Thyroid gland (tissue), 4 donors: ENCODE results near the gene SPEG. TPM values are rescaled to one million over a fixed set of nuclear protein-coding genes. Genes with fewer than 3 reads are reported as not detected.

Source experiments
- DNase-seq, 2 donors: peaks; one replicate each; pipeline ENCODE4 v3.0.0-alpha.2; 2019
- H3K27ac ChIP-seq, 3 donors: fragments of 200-600 bp; sonication (generic); 1 replicate in 2 of 3; 2 replicates in 1 of 3; pipeline ENCODE4 v1.5.1; 2016 to 2019; ENCODE audit warnings: mild to moderate bottlenecking in 1 of 3, moderate library complexity in 1 of 3
- H3K27me3 ChIP-seq: fragments of 200-600 bp; sonication (generic); one replicate; pipeline ENCODE4 v1.5.1; 2019
- H3K36me3 ChIP-seq, 2 donors: fragments of 200-600 bp; sonication (generic); one replicate each; pipeline ENCODE4 v1.5.1; 2016 to 2019
- H3K4me1 ChIP-seq, 2 donors: fragments of 200-600 bp; sonication (generic); one replicate each; pipeline ENCODE4 v1.5.1; 2017 to 2019
- H3K4me3 ChIP-seq, 3 donors: fragments of 200-600 bp; sonication (generic); replicated peaks in 1 of 3; 1 replicate in 2 of 3; 2 replicates in 1 of 3; pipeline ENCODE4 v1.5.1; 2016; ENCODE audit warnings: mild to moderate bottlenecking in 1 of 3
- H3K9me3 ChIP-seq: fragments of 200-600 bp; sonication (generic); one replicate; pipeline ENCODE4 v1.5.1; 2017
- POLR2A ChIP-seq, 2 donors: fragments of 450-650 bp; IDR thresholded peaks; one replicate each; pipeline ENCODE4 v1.6.1; 2017; ENCODE audit warnings: antibody characterized with exemption in 2 of 2, mild to moderate bottlenecking in 2 of 2, moderate library complexity in 1 of 2
- WGBS, 2 donors: methylation state at CpG; one replicate each; pipeline ENCODE4 v1.1.5; 2017; 5-methylcytosine and 5-hydroxymethylcytosine counted together
- intact Hi-C: fragments of 100-400 bp; cut with DNase I; formaldehyde crosslinking; loops from one replicate; pipeline ENCODE4 v1.15.1; 2023
- total RNA-seq, 4 donors: library from RNA; depleted of rRNA; stranded (reverse); fragments of >200 nt; gene quantifications; one replicate each; pipeline ENCODE4 v1.2.3, GENCODE V29; 2016
- TF ChIP-seq, protein P1 (sequence below), 6 experiments: fragments of 200-600 bp in 3 of 6; fragments of 450-650 bp in 3 of 6; sonication (generic) in 3 of 6; IDR thresholded peaks; one replicate each; pipeline ENCODE4 v1.5.1; 2016 to 2019; ENCODE audit warnings: antibody characterized with exemption in 6 of 6, mild to moderate bottlenecking in 2 of 6, inconsistent platforms in 1 of 6, moderate library complexity in 1 of 6

SPEG gene
- total RNA-seq, 4 donors from 2014 or later, result 1.9 to 3.5 (median 3.3) TPM

DNA sequence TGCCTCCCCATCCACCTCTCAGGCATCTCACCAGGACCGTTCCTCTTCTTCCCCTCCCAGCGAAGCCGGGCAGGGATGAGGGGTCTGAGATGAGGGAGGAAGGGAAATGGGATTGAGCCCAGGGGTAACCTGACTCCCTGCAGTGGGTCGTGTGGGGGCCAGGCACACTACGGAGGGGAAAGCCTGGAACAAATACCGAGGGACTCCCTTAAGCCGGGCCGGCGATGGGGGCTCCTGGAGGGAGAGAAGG is 250 bp upstream of the SPEG start:
- Histone ChIP-seq H3K4me1 (peaks cover 0 to 8% of the 10 kb centered on the region in 2 donors), H3K36me3 (no peaks in the 10 kb centered on the region), H3K27ac (no peak overlapping the region), H3K9me3 (no peaks in the 10 kb centered on the region), H3K4me3 (no peak overlapping the region), H3K27me3 (peaks cover 20% of the 10 kb centered on the region)
- 25 to 69% methylated on average over 6 to 9 of the region's 9 CpGs for WGBS, 2 donors
- DNase-seq, result no peak
- TF ChIP-seq POLR2A (IDR thresholded peaks at IDR 0.05), result no peak
- TF ChIP-seq, protein P1, sequence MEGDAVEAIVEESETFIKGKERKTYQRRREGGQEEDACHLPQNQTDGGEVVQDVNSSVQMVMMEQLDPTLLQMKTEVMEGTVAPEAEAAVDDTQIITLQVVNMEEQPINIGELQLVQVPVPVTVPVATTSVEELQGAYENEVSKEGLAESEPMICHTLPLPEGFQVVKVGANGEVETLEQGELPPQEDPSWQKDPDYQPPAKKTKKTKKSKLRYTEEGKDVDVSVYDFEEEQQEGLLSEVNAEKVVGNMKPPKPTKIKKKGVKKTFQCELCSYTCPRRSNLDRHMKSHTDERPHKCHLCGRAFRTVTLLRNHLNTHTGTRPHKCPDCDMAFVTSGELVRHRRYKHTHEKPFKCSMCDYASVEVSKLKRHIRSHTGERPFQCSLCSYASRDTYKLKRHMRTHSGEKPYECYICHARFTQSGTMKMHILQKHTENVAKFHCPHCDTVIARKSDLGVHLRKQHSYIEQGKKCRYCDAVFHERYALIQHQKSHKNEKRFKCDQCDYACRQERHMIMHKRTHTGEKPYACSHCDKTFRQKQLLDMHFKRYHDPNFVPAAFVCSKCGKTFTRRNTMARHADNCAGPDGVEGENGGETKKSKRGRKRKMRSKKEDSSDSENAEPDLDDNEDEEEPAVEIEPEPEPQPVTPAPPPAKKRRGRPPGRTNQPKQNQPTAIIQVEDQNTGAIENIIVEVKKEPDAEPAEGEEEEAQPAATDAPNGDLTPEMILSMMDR (IDR thresholded peaks at IDR 0.05), result no peak
- intact Hi-C loops, result no loop called here

DNA sequence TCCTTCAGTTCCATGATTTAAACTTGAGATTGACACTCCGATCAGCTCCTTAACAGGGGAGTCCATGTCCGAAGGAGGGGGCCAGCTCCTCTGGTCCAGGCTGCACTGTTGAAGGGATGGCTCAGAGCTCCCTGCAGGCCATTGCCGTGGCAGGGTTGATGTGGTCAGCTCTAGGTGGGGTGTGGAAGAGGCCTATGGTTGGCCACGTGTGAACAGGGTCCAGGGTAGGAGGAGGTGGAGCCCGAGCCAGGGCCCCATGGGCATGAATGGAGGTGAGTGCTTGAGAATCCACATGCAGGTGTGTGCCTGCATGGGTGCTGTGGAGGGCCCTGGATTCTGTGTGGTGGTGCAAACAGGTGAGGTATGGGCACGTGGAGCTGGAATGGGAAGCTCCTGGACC is 1.1 kb downstream of the SPEG start:
- Histone ChIP-seq H3K4me1 (peaks cover 0 to 8% of the 10 kb centered on the region in 2 donors), H3K27me3 (peaks cover 20% of the 10 kb centered on the region), H3K9me3 (no peaks in the 10 kb centered on the region), H3K27ac (no peak overlapping the region), H3K36me3 (no peaks in the 10 kb centered on the region), H3K4me3 (no peak overlapping the region)
- intact Hi-C loops, result no loop called here
- 84 to 91% methylated on average over 6 of the region's 6 CpGs for WGBS, 2 donors
- TF ChIP-seq POLR2A (IDR thresholded peaks at IDR 0.05), result no peak
- TF ChIP-seq, protein P1 (IDR thresholded peaks at IDR 0.05), result no peak
- DNase-seq, result no peak

DNA sequence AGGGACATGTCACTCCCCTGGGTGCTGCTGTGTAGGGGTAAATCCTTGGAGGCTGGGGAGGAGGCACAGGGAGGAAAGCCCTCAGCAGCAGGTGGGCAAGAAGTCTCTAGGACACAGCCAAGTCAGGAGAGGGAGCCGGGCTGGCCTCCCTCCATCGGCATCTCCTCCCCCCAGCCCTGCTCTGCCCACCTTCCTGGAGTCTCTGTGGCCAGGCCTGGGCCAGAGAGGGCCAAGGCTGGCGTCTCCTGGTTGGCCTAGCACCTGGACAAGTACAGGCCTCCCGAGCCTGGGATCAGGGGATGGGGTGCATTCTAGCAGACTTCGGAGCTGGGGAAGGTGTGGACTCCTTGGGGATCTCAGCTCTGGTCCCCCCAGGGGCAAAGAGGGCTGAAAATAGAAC is 1.8 kb downstream of the SPEG start:
- peaks cover 5 to 14% of the 10 kb centered on the region in 2 donors for H3K4me1 ChIP-seq
- no peaks in the 10 kb centered on the region for H3K9me3 ChIP-seq
- TF ChIP-seq, protein P1 (IDR thresholded peaks at IDR 0.05), result no peak
- TF ChIP-seq POLR2A (IDR thresholded peaks at IDR 0.05), result no peak
- intact Hi-C loops, result no loop called here
- 87 to 89% methylated on average over 4 to 5 of the region's 5 CpGs for WGBS, 2 donors
- no peaks in the 10 kb centered on the region for H3K36me3 ChIP-seq
- no peak for DNase-seq
- H3K4me3 ChIP-seq, result no peak overlapping the region
- peaks cover 20% of the 10 kb centered on the region for H3K27me3 ChIP-seq
- H3K27ac ChIP-seq, result no peak overlapping the region

- Histone ChIP-seq H3K27me3 (peaks cover 20% of the 10 kb centered on the region), H3K4me1 (peaks cover 7 to 17% of the 10 kb centered on the region in 2 donors), H3K4me3 (no peak overlapping the region), H3K36me3 (no peaks in the 10 kb centered on the region), H3K27ac (no peak overlapping the region), H3K9me3 (no peaks in the 10 kb centered on the region)
- DNase-seq, result no peak
- TF ChIP-seq, protein P1 (IDR thresholded peaks at IDR 0.05), result no peak
- TF ChIP-seq POLR2A (IDR thresholded peaks at IDR 0.05), result no peak
- intact Hi-C loops, result no loop called here
- WGBS, 2 donors, result 74 to 78% methylated on average over 3 of the region's 3 CpGs
Measured at GRCh38 chr2:219437141-219437540, 2.5 kb downstream of the SPEG start.

- DNase-seq, result no peak
- H3K4me3 ChIP-seq, result no peak overlapping the region
- H3K4me1 ChIP-seq, result peaks cover 10 to 20% of the 10 kb centered on the region in 2 donors
- peaks cover 20% of the 10 kb centered on the region for H3K27me3 ChIP-seq
- intact Hi-C loops, result no loop called here
- no peaks in the 10 kb centered on the region for H3K9me3 ChIP-seq
- no peak overlapping the region for H3K27ac ChIP-seq
- 64 to 66% methylated on average over 5 to 6 of the region's 6 CpGs for whole genome bisulfite sequencing, 2 donors
- H3K36me3 ChIP-seq, result no peaks in the 10 kb centered on the region
- TF ChIP-seq, protein P1 (IDR thresholded peaks at IDR 0.05), result no peak
- no peak for TF ChIP-seq POLR2A (IDR thresholded peaks at IDR 0.05)
Measured at GRCh38 chr2:219437690-219438206, 3.1 kb downstream of the SPEG start.
